Liver (tissue), 9 donors: ENCODE measurements around the gene SEMA4D. TPM values are rescaled to one million over a fixed set of nuclear protein-coding genes. Genes with fewer than 3 reads are reported as not detected.

ENCODE experiments used
- DNase-seq: peaks from one replicate; pipeline ENCODE4 v3.0.0-alpha.2; 2017; ENCODE audit warnings: low spot score
- H3K27ac ChIP-seq, 2 donors: one replicate each; pipeline ENCODE4 v1.7.0; 2013; ENCODE audit warnings: inconsistent platforms in 2 of 2, low read length in 2 of 2, control low read depth in 1 of 2, low read depth in 1 of 2, mild to moderate bottlenecking in 1 of 2
- H3K27me3 ChIP-seq, 4 donors: one replicate each; pipeline versions ENCODE4 v1.6.1 to v1.7.0; 2013; ENCODE audit warnings: low read length in 3 of 4, inconsistent platforms in 1 of 4, mild to moderate bottlenecking in 1 of 4, moderate library complexity in 1 of 4; ENCODE audit not compliant: control insufficient read depth in 4 of 4, insufficient read depth in 4 of 4
- H3K36me3 ChIP-seq, 4 donors: one replicate each; pipeline versions ENCODE4 v1.6.1 to v1.7.0; 2013; ENCODE audit warnings: low read length in 3 of 4, mild to moderate bottlenecking in 3 of 4, low read depth in 1 of 4, moderate library complexity in 1 of 4; ENCODE audit not compliant: control insufficient read depth in 4 of 4, insufficient read depth in 3 of 4
- H3K4me1 ChIP-seq, 4 donors: one replicate each; pipeline versions ENCODE4 v1.6.1 to v1.7.0; 2013; ENCODE audit warnings: low read length in 3 of 4, mild to moderate bottlenecking in 3 of 4, moderate library complexity in 1 of 4; ENCODE audit not compliant: control insufficient read depth in 4 of 4, insufficient read depth in 4 of 4
- H3K4me3 ChIP-seq, 3 donors: one replicate each; pipeline versions ENCODE4 v1.6.1 to v1.7.0; 2013; ENCODE audit warnings: low read length in 3 of 3, control low read depth in 1 of 3, low read depth in 1 of 3, mild to moderate bottlenecking in 1 of 3
- H3K9ac ChIP-seq, 2 donors: one replicate each; pipeline ENCODE4 v1.7.0; 2013; ENCODE audit warnings: low read length in 2 of 2, mild to moderate bottlenecking in 2 of 2, moderate library complexity in 2 of 2, control low read depth in 1 of 2, low read depth in 1 of 2
- H3K9me3 ChIP-seq, 4 donors: one replicate each; pipeline versions ENCODE4 v1.6.1 to v1.7.0; 2013; ENCODE audit warnings: low read length in 3 of 4; ENCODE audit not compliant: control insufficient read depth in 4 of 4
- EGR1 ChIP-seq, 2 donors: IDR thresholded peaks; 2 replicates each; pipeline ENCODE4 v1.6.1; 2016 to 2018; ENCODE audit warnings: antibody characterized with exemption in 2 of 2, low read depth in 2 of 2
- FOXA2 ChIP-seq: IDR thresholded peaks from 2 replicates; pipeline ENCODE4 v1.6.1; 2016; ENCODE audit warnings: antibody characterized with exemption
- GABPA ChIP-seq, 2 donors: IDR thresholded peaks in 1 of 2; conservative IDR thresholded peaks in 1 of 2; 2 replicates each; pipeline ENCODE4 v1.6.1; 2016; ENCODE audit warnings: antibody characterized with exemption in 2 of 2, mild to moderate bottlenecking in 1 of 2, moderate library complexity in 1 of 2
- HNF4A ChIP-seq, 2 donors: conservative IDR thresholded peaks; 2 replicates each; pipeline ENCODE4 v1.6.1; 2016; ENCODE audit warnings: antibody characterized with exemption in 2 of 2, mild to moderate bottlenecking in 2 of 2
- HNF4G ChIP-seq: IDR thresholded peaks from 2 replicates; pipeline ENCODE4 v1.6.1; 2016; ENCODE audit warnings: antibody characterized with exemption
- JUND ChIP-seq, 2 donors: IDR thresholded peaks; 2 replicates each; pipeline ENCODE4 v1.6.1; 2016; ENCODE audit warnings: antibody characterized with exemption in 2 of 2
- NR2F2 ChIP-seq: IDR thresholded peaks from 2 replicates; pipeline ENCODE4 v1.6.1; 2016; ENCODE audit warnings: antibody characterized with exemption
- RAD21 ChIP-seq, 2 donors: IDR thresholded peaks; 2 replicates each; pipeline ENCODE4 v1.6.1; 2016; ENCODE audit warnings: antibody characterized with exemption in 2 of 2, mild to moderate bottlenecking in 2 of 2
- REST ChIP-seq: IDR thresholded peaks from 2 replicates; pipeline ENCODE4 v1.6.1; 2016; ENCODE audit warnings: antibody characterized with exemption, mild to moderate bottlenecking
- SP1 ChIP-seq: IDR thresholded peaks from 2 replicates; pipeline ENCODE4 v1.6.1; 2018; ENCODE audit warnings: antibody characterized with exemption, mild to moderate bottlenecking
- TAF1 ChIP-seq: conservative IDR thresholded peaks from 2 replicates; pipeline ENCODE4 v1.6.1; 2016; ENCODE audit warnings: antibody characterized with exemption, mild to moderate bottlenecking
- YY1 ChIP-seq: IDR thresholded peaks from 2 replicates; pipeline ENCODE4 v1.6.1; 2016; ENCODE audit warnings: antibody characterized with exemption, mild to moderate bottlenecking
- ZBTB33 ChIP-seq: IDR thresholded peaks from 2 replicates; pipeline ENCODE4 v1.6.1; 2016; ENCODE audit warnings: antibody characterized with exemption
- WGBS: extraction: QIAGEN DNeasy Blood & Tissue Kit; methylation state at CpG from one replicate; pipeline ENCODE4 v1.1.7; 2013; 5-methylcytosine and 5-hydroxymethylcytosine counted together
- polyA plus RNA-seq, 2 donors: library from polyadenylated mRNA; stranded (reverse) in 1 of 2; unstranded in 1 of 2; fragments of 200-250 nt in 1 of 2; fragments of >200 nt in 1 of 2; fragmentation: Nextera tagmentation in 1 of 2; extraction: Ambion mirVana in 1 of 2; gene quantifications; one replicate each; pipeline versions ENCODE4 v1.2.1 to v1.2.3, GENCODE V29; 2013 to 2015
- total RNA-seq, 2 donors: library from RNA; depleted of rRNA; stranded (reverse); fragments of >200 nt; gene quantifications; one replicate each; pipeline ENCODE4 v1.2.3, GENCODE V29; 2014
- donor health status: healthy.
- donor health status: healthy.
- donor health status: healthy.
- donor health status: healthy.
- donor health status: healthy.

SEMA4D gene
- total and polyA plus RNA-seq, 4 donors = 1.4 to 12.0 (median 4.1) TPM

- H3K9me3 ChIP-seq = no peaks in the 10 kb centered on the region
- no peak for TF ChIP-seq SP1
- no peak for TF ChIP-seq NR2F2
- no peak for TF ChIP-seq HNF4A (conservative IDR thresholded peaks at IDR 0.05)
- TF ChIP-seq FOXA2 = no peak
- TF ChIP-seq TAF1 = no peak
- TF ChIP-seq RAD21 (IDR thresholded peaks at IDR 0.05) = no peak
- TF ChIP-seq ZBTB33 = no peak
- TF ChIP-seq HNF4G = no peak
- no peak for TF ChIP-seq JUND (IDR thresholded peaks at IDR 0.05)
- TF ChIP-seq YY1 = no peak
- no peak overlapping the region for H3K27ac ChIP-seq
- 96% methylated on average over 4 of the region's 4 CpGs for WGBS
- H3K4me1 ChIP-seq = peaks cover 3 to 7% (median 5%) of the 10 kb centered on the region in 4 donors
- no peak for DNase-seq
- no peaks in the 10 kb centered on the region for H3K27me3 ChIP-seq
- H3K4me3 ChIP-seq = no peak overlapping the region
- no peak overlapping the region for H3K9ac ChIP-seq
- H3K36me3 ChIP-seq = no peaks in the 10 kb centered on the region
These were observed 33.9 kb upstream of the SEMA4D start for GRCh38 chr9:89531766-89532165.

GRCh38 chr9:89530726-89531125, 32.8 kb upstream of the SEMA4D start:
- Histone ChIP-seq H3K4me3 (no peak overlapping the region), H3K9me3 (no peaks in the 10 kb centered on the region), H3K4me1 (peaks cover 3 to 7% (median 5%) of the 10 kb centered on the region in 4 donors), H3K9ac (no peak overlapping the region), H3K27me3 (no peaks in the 10 kb centered on the region), H3K36me3 (no peaks in the 10 kb centered on the region), H3K27ac (no peak overlapping the region)
- TF ChIP-seq SP1 = no peak
- TF ChIP-seq GABPA (IDR thresholded peaks at IDR 0.05 in 1 of 2, conservative IDR thresholded peaks at IDR 0.05 in 1 of 2) = no peak
- TF ChIP-seq NR2F2 = no peak
- no peak for TF ChIP-seq REST
- no peak for TF ChIP-seq ZBTB33
- TF ChIP-seq EGR1 (IDR thresholded peaks at IDR 0.05; ENCODE audit: low read depth in 2 of 2) = no peak
- no peak for DNase-seq
- 90% methylated on average over 6 of the region's 6 CpGs for WGBS
